ENCODE data around the gene PATZ1. TPM values are rescaled to one million over a fixed set of nuclear protein-coding genes. Genes with fewer than 3 reads are reported as not detected.

PATZ1 gene
- total RNA-seq, 1 experiment from 2014 or later: 31.3 TPM

GRCh38 chr22:31327806-31328543 lies 18.2 kb downstream of the PATZ1 start:
- Histone ChIP-seq H3K27me3 (ENCODE audit: low read length) (no peaks in the 10 kb centered on the region), H3K79me2 (ENCODE audit: low read length) (no peaks in the 10 kb centered on the region), H3K4me1 (ENCODE audit: insufficient read depth, low read length) (no peaks in the 10 kb centered on the region; the same call in 1 of the 2 replicates), H4K20me1 (ENCODE audit: low read length) (no peaks in the 10 kb centered on the region), H3K9me2 (replicated peaks; ENCODE audit: low read length) (no peaks in the 10 kb centered on the region), H3K4me2 (ENCODE audit: low read length) (no peak overlapping the region), H2AFZ (ENCODE audit: low read length) (no peak overlapping the region), H3K36me3 (ENCODE audit: low read depth, low read length) (peaks cover 10% of the 10 kb centered on the region; the same call in 1 of the 2 replicates), H3K9ac (ENCODE audit: low read length) (no peak overlapping the region), H3K4me3 (ENCODE audit: low read length) (no peak overlapping the region), H3K9me3 (ENCODE audit: low read length) (no peaks in the 10 kb centered on the region), H3F3A (ENCODE audit: low read length, unreplicated experiment) (no peaks in the 10 kb centered on the region), H3K27ac (ENCODE audit: low read length) (no peak overlapping the region)
- no peak for TF ChIP-seq EZH2phosphoT487 (IDR thresholded peaks at IDR 0.05; ENCODE audit: borderline replicate concordance, low read length)
- TF ChIP-seq EZH2 (IDR thresholded peaks at IDR 0.05; ENCODE audit: low read length, unreplicated experiment): no peak
- no peak for TF ChIP-seq CTCF (conservative IDR thresholded peaks at IDR 0.05; ENCODE audit: low read depth, low read length)
- ATAC-seq (no peak), DNase-seq (no peak)
- intact Hi-C loops (cut with micrococcal nuclease): no loop called here
- BruUV-seq (replicated peaks): no TSS peak
- ChIA-PET POLR2A (ENCODE audit: unreplicated experiment) (no interaction called here), CTCF (no interaction called here)

DNA sequence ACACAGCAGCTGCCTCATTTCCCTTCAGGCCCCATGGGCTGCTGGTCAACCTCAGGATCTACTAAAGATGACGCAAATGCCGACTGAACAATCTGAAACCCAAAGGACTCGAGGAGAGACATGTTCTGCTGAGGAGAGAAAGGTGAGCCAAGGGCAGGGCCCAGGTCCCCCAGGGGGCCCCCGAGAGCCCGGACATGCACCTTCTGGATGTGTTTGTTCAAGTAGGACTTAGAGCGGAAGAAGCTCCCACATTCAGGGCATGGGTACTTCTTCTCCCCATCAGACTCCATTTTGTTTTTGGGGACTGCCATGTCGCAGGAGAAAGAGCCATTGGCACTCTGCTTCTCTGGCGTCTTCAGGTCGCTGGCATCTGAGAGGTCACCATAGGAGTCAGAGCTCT lies 19.3 kb downstream of the PATZ1 start:
- Histone ChIP-seq H4K20me1 (ENCODE audit: low read length) (no peaks in the 10 kb centered on the region), H3K79me2 (ENCODE audit: low read length) (no peaks in the 10 kb centered on the region), H3K9me3 (ENCODE audit: low read length) (no peaks in the 10 kb centered on the region), H3K4me1 (ENCODE audit: insufficient read depth, low read length) (no peaks in the 10 kb centered on the region), H3K27ac (ENCODE audit: low read length) (no peak overlapping the region), H3K27me3 (ENCODE audit: low read length) (no peaks in the 10 kb centered on the region), H3F3A (ENCODE audit: low read length, unreplicated experiment) (no peaks in the 10 kb centered on the region), H3K4me3 (ENCODE audit: low read length) (no peak overlapping the region), H3K4me2 (ENCODE audit: low read length) (no peak overlapping the region), H3K36me3 (ENCODE audit: low read depth, low read length) (peaks cover 7% of the 10 kb centered on the region; the same call in 1 of the 2 replicates), H3K9me2 (replicated peaks; ENCODE audit: low read length) (no peaks in the 10 kb centered on the region), H3K9ac (ENCODE audit: low read length) (no peak overlapping the region), H2AFZ (ENCODE audit: low read length) (no peak overlapping the region)
- no TSS peak for BruUV-seq (replicated peaks)
- DNase-seq (no peak), ATAC-seq (no peak)
- ChIA-PET POLR2A (ENCODE audit: unreplicated experiment) (no interaction called here), CTCF (no interaction called here)
- intact Hi-C loops (cut with micrococcal nuclease): no loop called here
- TF ChIP-seq EZH2phosphoT487 (IDR thresholded peaks at IDR 0.05; ENCODE audit: borderline replicate concordance, low read length): no peak
- TF ChIP-seq EZH2 (IDR thresholded peaks at IDR 0.05; ENCODE audit: low read length, unreplicated experiment): no peak
- no peak for TF ChIP-seq CTCF (conservative IDR thresholded peaks at IDR 0.05; ENCODE audit: low read depth, low read length)

All from PC-3 (cell line).